Activated naive CD8-positive, alpha-beta T cell treated with anti-CD3 and anti-CD28 coated beads, Interleukin-2, amount 50 U/mL, for 24 hours (primary cell): ENCODE results near the gene NINL.

Experiments used
- ATAC-seq: fragments of 150-1000 bp; cut with Tn5 transposase; one replicate; pipeline ENCODE4 v1.10.0; 2021
- DNase-seq: peaks from one replicate; pipeline ENCODE4 v3.0.0; 2021
- H3K27ac Mint-ChIP-seq: one replicate; pipeline ENCODE4 v1.8.0; 2021; ENCODE audit warnings: mild to moderate bottlenecking, mixed read lengths
- H3K27me3 Mint-ChIP-seq: one replicate; pipeline ENCODE4 v1.8.0; 2021; ENCODE audit warnings: mixed read lengths
- H3K36me3 Mint-ChIP-seq: one replicate; pipeline ENCODE4 v1.8.0; 2021; ENCODE audit warnings: low read depth, mixed read lengths
- H3K4me1 Mint-ChIP-seq: one replicate; pipeline ENCODE4 v1.8.0; 2021; ENCODE audit warnings: mixed read lengths
- H3K4me3 Mint-ChIP-seq: one replicate; pipeline ENCODE4 v1.8.0; 2021; ENCODE audit warnings: mild to moderate bottlenecking, moderate library complexity, mixed read lengths
- H3K9me3 Mint-ChIP-seq: one replicate; pipeline ENCODE4 v1.8.0; 2021; ENCODE audit warnings: mixed read lengths

Gene NINL

GRCh38 chr20:25460566-25461280 lies 124.6 kb downstream of the NINL start:
- H3K36me3 Mint-ChIP-seq = no peaks in the 10 kb centered on the region
- ATAC-seq = no peak
- H3K27ac Mint-ChIP-seq = no peak overlapping the region
- no peaks in the 10 kb centered on the region for H3K27me3 Mint-ChIP-seq
- no peaks in the 10 kb centered on the region for H3K4me1 Mint-ChIP-seq
- H3K9me3 Mint-ChIP-seq = no peaks in the 10 kb centered on the region
- no peak for DNase-seq
- no peak overlapping the region for H3K4me3 Mint-ChIP-seq

GRCh38 chr20:25459916-25460535 lies 125.3 kb downstream of the NINL start:
- H3K4me3 Mint-ChIP-seq = no peak overlapping the region
- ATAC-seq (no peak), DNase-seq (no peak)
- H3K9me3 Mint-ChIP-seq = no peaks in the 10 kb centered on the region
- H3K27ac Mint-ChIP-seq = no peak overlapping the region
- H3K27me3 Mint-ChIP-seq = no peaks in the 10 kb centered on the region
- H3K4me1 Mint-ChIP-seq = no peaks in the 10 kb centered on the region
- no peaks in the 10 kb centered on the region for H3K36me3 Mint-ChIP-seq

- ATAC-seq (no peak), DNase-seq (no peak)
- Mint-ChIP-seq H3K9me3 (no peaks in the 10 kb centered on the region), H3K27ac (no peak overlapping the region), H3K36me3 (no peaks in the 10 kb centered on the region), H3K4me1 (no peaks in the 10 kb centered on the region), H3K27me3 (no peaks in the 10 kb centered on the region), H3K4me3 (no peak overlapping the region)
Measured at GRCh38 chr20:25459111-25459830, 126.1 kb downstream of the NINL start.

GRCh38 chr20:25457886-25458680 lies 127.2 kb downstream of the NINL start:
- H3K27me3 Mint-ChIP-seq = no peaks in the 10 kb centered on the region
- no peaks in the 10 kb centered on the region for H3K4me1 Mint-ChIP-seq
- no peak overlapping the region for H3K27ac Mint-ChIP-seq
- H3K36me3 Mint-ChIP-seq = no peaks in the 10 kb centered on the region
- no peak for ATAC-seq
- H3K9me3 Mint-ChIP-seq = no peaks in the 10 kb centered on the region
- DNase-seq = no peak
- H3K4me3 Mint-ChIP-seq = no peak overlapping the region

GRCh38 chr20:25454153-25454900 lies 131.0 kb downstream of the NINL start:
- no peak for ATAC-seq
- H3K36me3 Mint-ChIP-seq = peaks cover 3% of the 10 kb centered on the region
- H3K4me1 Mint-ChIP-seq = no peaks in the 10 kb centered on the region
- H3K27me3 Mint-ChIP-seq = no peaks in the 10 kb centered on the region
- H3K4me3 Mint-ChIP-seq = no peak overlapping the region
- no peak for DNase-seq
- H3K27ac Mint-ChIP-seq = no peak overlapping the region
- no peaks in the 10 kb centered on the region for H3K9me3 Mint-ChIP-seq

- Mint-ChIP-seq H3K4me3 (no peak overlapping the region), H3K27ac (no peak overlapping the region), H3K9me3 (no peaks in the 10 kb centered on the region), H3K4me1 (no peaks in the 10 kb centered on the region), H3K36me3 (peaks cover 14% of the 10 kb centered on the region), H3K27me3 (no peaks in the 10 kb centered on the region)
- ATAC-seq (no peak), DNase-seq (no peak)
Measured at GRCh38 chr20:25453035-25453810, 132.1 kb downstream of the NINL start.

- DNase-seq = no peak
- ATAC-seq = no peak
- no peaks in the 10 kb centered on the region for H3K27me3 Mint-ChIP-seq
- no peaks in the 10 kb centered on the region for H3K9me3 Mint-ChIP-seq
- no peak overlapping the region for H3K4me3 Mint-ChIP-seq
- no peak overlapping the region for H3K27ac Mint-ChIP-seq
- H3K36me3 Mint-ChIP-seq = peaks cover 23% of the 10 kb centered on the region
- H3K4me1 Mint-ChIP-seq = no peaks in the 10 kb centered on the region
Measured at GRCh38 chr20:25452333-25452732, 133.0 kb downstream of the NINL start.

GRCh38 chr20:25447671-25448070 lies 137.7 kb downstream of the NINL start:
- H3K4me1 Mint-ChIP-seq = no peaks in the 10 kb centered on the region
- no peaks in the 10 kb centered on the region for H3K9me3 Mint-ChIP-seq
- no peak overlapping the region for H3K4me3 Mint-ChIP-seq
- H3K27me3 Mint-ChIP-seq = no peaks in the 10 kb centered on the region
- DNase-seq (no peak), ATAC-seq (no peak)
- H3K36me3 Mint-ChIP-seq = peaks cover 49% of the 10 kb centered on the region
- no peak overlapping the region for H3K27ac Mint-ChIP-seq

- no peaks in the 10 kb centered on the region for H3K9me3 Mint-ChIP-seq
- H3K4me3 Mint-ChIP-seq = no peak overlapping the region
- DNase-seq (no peak), ATAC-seq (no peak)
- peaks cover 57% of the 10 kb centered on the region for H3K36me3 Mint-ChIP-seq
- H3K27me3 Mint-ChIP-seq = no peaks in the 10 kb centered on the region
- H3K27ac Mint-ChIP-seq = no peak overlapping the region
- H3K4me1 Mint-ChIP-seq = no peaks in the 10 kb centered on the region
Measured at GRCh38 chr20:25444556-25444955, 140.8 kb downstream of the NINL start.

GRCh38 chr20:25439328-25439727 lies 146.0 kb downstream of the NINL start:
- Mint-ChIP-seq H3K27me3 (no peaks in the 10 kb centered on the region), H3K4me3 (no peak overlapping the region), H3K4me1 (peaks cover 3% of the 10 kb centered on the region), H3K36me3 (peaks cover 40% of the 10 kb centered on the region), H3K27ac (no peak overlapping the region), H3K9me3 (no peaks in the 10 kb centered on the region)
- ATAC-seq (no peak), DNase-seq (no peak)

- Mint-ChIP-seq H3K4me3 (no peak overlapping the region), H3K9me3 (no peaks in the 10 kb centered on the region), H3K4me1 (peaks cover 3% of the 10 kb centered on the region), H3K36me3 (peaks cover 44% of the 10 kb centered on the region), H3K27me3 (no peaks in the 10 kb centered on the region), H3K27ac (no peak overlapping the region)
- ATAC-seq (no peak), DNase-seq (no peak)
Measured at GRCh38 chr20:25437153-25437581, 148.2 kb downstream of the NINL start.

GRCh38 chr20:25424536-25424935 lies 160.8 kb downstream of the NINL start:
- Mint-ChIP-seq H3K4me1 (peaks cover 12% of the 10 kb centered on the region), H3K36me3 (peaks cover 49% of the 10 kb centered on the region), H3K4me3 (no peak overlapping the region), H3K9me3 (peaks cover 4% of the 10 kb centered on the region), H3K27me3 (no peaks in the 10 kb centered on the region), H3K27ac (no peak overlapping the region)
- ATAC-seq (no peak), DNase-seq (no peak)

- ATAC-seq (no peak), DNase-seq (no peak)
- Mint-ChIP-seq H3K27ac (no peak overlapping the region), H3K9me3 (no peaks in the 10 kb centered on the region), H3K4me1 (peaks cover 12% of the 10 kb centered on the region), H3K4me3 (no peak overlapping the region), H3K27me3 (no peaks in the 10 kb centered on the region), H3K36me3 (peaks cover 43% of the 10 kb centered on the region)
Measured at GRCh38 chr20:25422032-25422431, 163.3 kb downstream of the NINL start.
